ENCODE data around the gene AGAP2.

AGAP2 gene

GRCh38 chr12:57744777-57745484, 6.4 kb upstream of the AGAP2 start, which contains the start of gene TSPAN31:
Gene TSPAN31 (plus strand): TSS chr12:57745039. CDS start chr12:57745155, 116 bp downstream.
- Histone ChIP-seq H3K27ac (ENCODE audit: extremely low read depth, low read depth, low read length) (peak within 1 kb of the TSS; percentile 80), H3K4me1 (ENCODE audit: control insufficient read depth, insufficient read depth, low read length) (0 out of 2 replicates have a peak, but pooled peaks cover 2% of the 10 kb centered on the region), H3K36me3 (ENCODE audit: control insufficient read depth in 2 of 2, insufficient read depth in 1 of 2, low read length in 2 of 2) (peaks cover 13 to 41% of the 10 kb centered on the region in 2 experiments), H3K9me3 (ENCODE audit: control insufficient read depth, insufficient read depth, low read depth, low read length) (no peaks in the 10 kb centered on the region), H3K4me3 (ENCODE audit: low read depth, low read length) (peak within 1 kb of the TSS; percentile 69)
- ChIA-PET CTCF (interaction anchor here (1.0 to 2.7 kb wide), 4 partner anchors 11 to 286 kb away, joined by 3 to 22 read pairs (median 5); no protein-coding TSS in a partner anchor), POLR2A (interaction anchor here (0.7 to 2.4 kb wide), 16 partner anchors 8 to 222 kb away, joined by 3 to 15 read pairs (median 5); partner anchors contain the start of genes CYP27B1, EEF1AKMT3, METTL1 and TSFM)
- peak; percentile 43 for TF ChIP-seq ZBTB20 (tag by site-specific recombination; IDR thresholded peaks at IDR 0.05)
- TF ChIP-seq AEBP2 (tag by site-specific recombination; IDR thresholded peaks at IDR 0.05; ENCODE audit: borderline replicate concordance): no peak
- TF ChIP-seq RBAK (tag by site-specific recombination; IDR thresholded peaks at IDR 0.05): no peak
- peak; percentile 95 for TF ChIP-seq PATZ1 (tag by site-specific recombination; IDR thresholded peaks at IDR 0.05)
- peak; percentile 84 for TF ChIP-seq ZNF335 (tag by site-specific recombination; conservative IDR thresholded peaks at IDR 0.05)
- TF ChIP-seq ZNF121 (tag by site-specific recombination; IDR thresholded peaks at IDR 0.05): no peak
- TF ChIP-seq YY2 (tag by site-specific recombination; IDR thresholded peaks at IDR 0.05): no peak
- no peak; the same call in 1 of the 2 replicates for TF ChIP-seq ZNF394 (tag by site-specific recombination; IDR thresholded peaks at IDR 0.05; ENCODE audit: borderline replicate concordance)
- 0 out of 2 replicates have a peak, but pooled peaks have one; percentile 41 for TF ChIP-seq ZFP3 (tag by site-specific recombination; IDR thresholded peaks at IDR 0.05; ENCODE audit: low read depth)
- TF ChIP-seq WT1 (tag by site-specific recombination; IDR thresholded peaks at IDR 0.05): peak; percentile 48; the same call in 1 of the 2 replicates
- no peak for TF ChIP-seq KLF1 (tag by site-specific recombination; IDR thresholded peaks at IDR 0.05)
- TF ChIP-seq PRDM4 (tag by site-specific recombination; IDR thresholded peaks at IDR 0.05): peak; percentile 71; the same call in 1 of the 2 replicates
- TF ChIP-seq ZBTB11 (tag by site-specific recombination; conservative IDR thresholded peaks at IDR 0.05; ENCODE audit: low read depth): peak; percentile 98
- TF ChIP-seq KLF10 (tag by site-specific recombination; IDR thresholded peaks at IDR 0.05): peak; percentile 40
- TF ChIP-seq ZNF610 (tag by site-specific recombination; IDR thresholded peaks at IDR 0.05; ENCODE audit: borderline replicate concordance): 0 out of 2 replicates have a peak, but pooled peaks have one; percentile 19
- peak; percentile 73 for TF ChIP-seq ZXDB (tag by site-specific recombination; IDR thresholded peaks at IDR 0.05)
- peak; percentile 83 for TF ChIP-seq GLIS2 (tag by site-specific recombination; IDR thresholded peaks at IDR 0.05)
- no peak for TF ChIP-seq ZNF596 (tag by site-specific recombination; IDR thresholded peaks at IDR 0.05)
- 0 out of 2 replicates have a peak, but pooled peaks have one; percentile 6 for TF ChIP-seq ZNF639 (tag by site-specific recombination; IDR thresholded peaks at IDR 0.05)
- peak; percentile 79; the same call in 1 of the 2 replicates for TF ChIP-seq ZBTB7A (tag by site-specific recombination; IDR thresholded peaks at IDR 0.05; ENCODE audit: low read depth)
- TF ChIP-seq ZBTB1 (tag by site-specific recombination; IDR thresholded peaks at IDR 0.05): no peak
- TF ChIP-seq ZNF423 (tag by site-specific recombination; IDR thresholded peaks at IDR 0.05): 0 out of 2 replicates have a peak, but pooled peaks have one; percentile 28
- TF ChIP-seq ZNF239 (tag by site-specific recombination; IDR thresholded peaks at IDR 0.05): no peak
